CD4-positive, CD25-positive, alpha-beta regulatory T cell (primary cell): ENCODE measurements around the gene CYP46A1. TPM values are rescaled to one million over a fixed set of nuclear protein-coding genes. Genes with fewer than 3 reads are reported as not detected.

Experiments used
- ATAC-seq, 2 donors: fragments of 150-1000 bp; cut with Tn5 transposase; one replicate each; pipeline ENCODE4 v1.10.0; 2021; ENCODE audit warnings: low read depth in 2 of 2, moderate number of reproducible peaks in 2 of 2, moderate library complexity in 1 of 2
- DNase-seq, 3 donors: peaks; one replicate each; pipeline versions ENCODE4 v3.0.0 to v3.0.0-alpha.2; 2012 to 2022; ENCODE audit warnings: mixed read lengths in 1 of 3
- H3K27ac ChIP-seq: one replicate; pipeline ENCODE4 v1.7.0; 2013; ENCODE audit warnings: mild to moderate bottlenecking, low read length; ENCODE audit not compliant: insufficient read depth, poor library complexity, severe bottlenecking
- H3K27me3 ChIP-seq: one replicate; pipeline ENCODE4 v1.7.0; 2013; ENCODE audit warnings: low read length; ENCODE audit not compliant: control insufficient read depth, insufficient read depth
- H3K36me3 ChIP-seq: one replicate; pipeline ENCODE4 v1.7.0; 2013; ENCODE audit warnings: mild to moderate bottlenecking, low read length, moderate library complexity; ENCODE audit not compliant: control insufficient read depth, insufficient read depth
- H3K4me1 ChIP-seq: 2 replicates; pipeline ENCODE4 v1.7.0; 2013; ENCODE audit warnings: mild to moderate bottlenecking, low read length; ENCODE audit not compliant: insufficient read depth, control insufficient read depth, poor library complexity, severe bottlenecking
- H3K4me3 ChIP-seq: one replicate; pipeline ENCODE4 v1.7.0; 2013; ENCODE audit warnings: low read depth, mild to moderate bottlenecking, low read length, moderate library complexity
- H3K9me3 ChIP-seq, 2 experiments: 1 replicate in 1 of 2; 2 replicates in 1 of 2; pipeline ENCODE4 v1.7.0; 2013; ENCODE audit warnings: low read length in 2 of 2, mild to moderate bottlenecking in 1 of 2, moderate library complexity in 1 of 2; ENCODE audit not compliant: control insufficient read depth in 2 of 2
- H3K27ac Mint-ChIP-seq, 3 donors: one replicate each; pipeline ENCODE4 v1.8.0; 2020 to 2022; ENCODE audit warnings: mild to moderate bottlenecking in 3 of 3, mixed read lengths in 3 of 3, moderate library complexity in 2 of 3
- H3K27me3 Mint-ChIP-seq: one replicate; pipeline ENCODE4 v1.8.0; 2022; ENCODE audit warnings: mild to moderate bottlenecking, mixed read lengths
- H3K36me3 Mint-ChIP-seq: one replicate; pipeline ENCODE4 v1.8.0; 2020; ENCODE audit warnings: mixed read lengths
- H3K4me1 Mint-ChIP-seq, 4 donors: one replicate each; pipeline ENCODE4 v1.8.0; 2020 to 2022; ENCODE audit warnings: mixed read lengths in 4 of 4, mild to moderate bottlenecking in 1 of 4
- H3K4me3 Mint-ChIP-seq, 4 donors: one replicate each; pipeline ENCODE4 v1.8.0; 2020 to 2022; ENCODE audit warnings: mild to moderate bottlenecking in 4 of 4, mixed read lengths in 4 of 4, moderate library complexity in 3 of 4
- H3K9me3 Mint-ChIP-seq, 7 donors: one replicate each; pipeline ENCODE4 v1.8.0; 2020 to 2022; ENCODE audit warnings: mixed read lengths in 7 of 7, mild to moderate bottlenecking in 3 of 7, moderate library complexity in 2 of 7
- polyA plus RNA-seq, 4 donors: library from polyadenylated mRNA; unstranded; fragments of 300-500 nt; fragmentation: Illumina TruSeq; gene quantifications; one replicate each; pipeline ENCODE4 v1.2.3, GENCODE V29; 2021
- total RNA-seq: library from RNA; stranded (reverse); gene quantifications from one replicate; pipeline ENCODE4 v1.2.3, GENCODE V29; 2022

The CYP46A1 gene
- total and polyA plus RNA-seq, 5 donors from 2014 or later: not detected

- no peaks in the 10 kb centered on the region for H3K36me3 ChIP-seq
- no peaks in the 10 kb centered on the region for H3K9me3 ChIP-seq
- H3K27ac ChIP-seq: no peak overlapping the region
- ATAC-seq: no peak
- Mint-ChIP-seq H3K9me3 (no peaks in the 10 kb centered on the region), H3K36me3 (no peaks in the 10 kb centered on the region), H3K4me1 (peaks cover 2 to 19% (median 10%) of the 10 kb centered on the region in 4 donors), H3K27me3 (peaks cover 35% of the 10 kb centered on the region), H3K4me3 (peak overlapping the region in 1 of 4 donors; percentile 34), H3K27ac (no peak overlapping the region)
- DNase-seq: no peak
- H3K4me3 ChIP-seq: no peak overlapping the region
- peaks cover 13% of the 10 kb centered on the region for H3K4me1 ChIP-seq
- H3K27me3 ChIP-seq: peaks cover 5% of the 10 kb centered on the region
Measured at GRCh38 chr14:99688629-99689028, 4.5 kb downstream of the CYP46A1 start.

GRCh38 chr14:99689266-99690236 is 5.5 kb downstream of the CYP46A1 start:
- H3K4me3 Mint-ChIP-seq: peak overlapping the region in 1 of 4 donors; percentile 0
- Histone ChIP-seq H3K4me1 (peaks cover 8% of the 10 kb centered on the region), H3K9me3 (no peaks in the 10 kb centered on the region), H3K27me3 (peaks cover 5% of the 10 kb centered on the region), H3K4me3 (no peak overlapping the region), H3K27ac (no peak overlapping the region), H3K36me3 (no peaks in the 10 kb centered on the region)
- ATAC-seq (no peak), DNase-seq (no peak)
- H3K27me3 Mint-ChIP-seq: peaks cover 37% of the 10 kb centered on the region
- H3K4me1 Mint-ChIP-seq: peaks cover 2 to 16% (median 9%) of the 10 kb centered on the region in 4 donors
- H3K9me3 Mint-ChIP-seq: no peaks in the 10 kb centered on the region
- H3K36me3 Mint-ChIP-seq: no peaks in the 10 kb centered on the region
- H3K27ac Mint-ChIP-seq: no peak overlapping the region

GRCh38 chr14:99690636-99691035 is 6.5 kb downstream of the CYP46A1 start:
- DNase-seq (no peak), ATAC-seq (no peak)
- Mint-ChIP-seq H3K4me3 (peak overlapping the region in 1 of 4 donors; percentile 42), H3K4me1 (peaks cover 2 to 12% (median 9%) of the 10 kb centered on the region in 4 donors), H3K27me3 (peaks cover 40% of the 10 kb centered on the region), H3K9me3 (no peaks in the 10 kb centered on the region), H3K27ac (no peak overlapping the region), H3K36me3 (no peaks in the 10 kb centered on the region)
- Histone ChIP-seq H3K4me1 (peaks cover 5% of the 10 kb centered on the region), H3K36me3 (no peaks in the 10 kb centered on the region), H3K4me3 (no peak overlapping the region), H3K27ac (no peak overlapping the region), H3K27me3 (peaks cover 8% of the 10 kb centered on the region), H3K9me3 (no peaks in the 10 kb centered on the region)

- H3K27me3 ChIP-seq: peaks cover 8% of the 10 kb centered on the region
- H3K27ac ChIP-seq: no peak overlapping the region
- Mint-ChIP-seq H3K27ac (no peak overlapping the region), H3K27me3 (peaks cover 37% of the 10 kb centered on the region), H3K36me3 (no peaks in the 10 kb centered on the region), H3K4me1 (peaks cover 2 to 11% (median 8%) of the 10 kb centered on the region in 4 donors), H3K9me3 (peaks cover 0 to 2% (median 0%) of the 10 kb centered on the region in 7 donors), H3K4me3 (peak overlapping the region in 1 of 4 donors; percentile 42)
- H3K4me3 ChIP-seq: no peak overlapping the region
- H3K9me3 ChIP-seq: no peaks in the 10 kb centered on the region
- DNase-seq (no peak), ATAC-seq (no peak)
- H3K4me1 ChIP-seq: peaks cover 5% of the 10 kb centered on the region
- no peaks in the 10 kb centered on the region for H3K36me3 ChIP-seq
Measured at GRCh38 chr14:99691111-99691885, 7.2 kb downstream of the CYP46A1 start.

- H3K27me3 ChIP-seq: peaks cover 19% of the 10 kb centered on the region
- Mint-ChIP-seq H3K27me3 (peaks cover 24% of the 10 kb centered on the region), H3K4me1 (peaks cover 0 to 4% (median 1%) of the 10 kb centered on the region in 4 donors), H3K9me3 (peaks cover 0 to 2% (median 0%) of the 10 kb centered on the region in 7 donors), H3K4me3 (no peak overlapping the region), H3K27ac (no peak overlapping the region), H3K36me3 (no peaks in the 10 kb centered on the region)
- no peaks in the 10 kb centered on the region for H3K4me1 ChIP-seq
- DNase-seq (no peak), ATAC-seq (no peak)
- H3K36me3 ChIP-seq: no peaks in the 10 kb centered on the region
- H3K9me3 ChIP-seq: no peaks in the 10 kb centered on the region
- H3K4me3 ChIP-seq: no peak overlapping the region
- H3K27ac ChIP-seq: no peak overlapping the region
Measured at GRCh38 chr14:99693918-99694317, 9.8 kb downstream of the CYP46A1 start.

GRCh38 chr14:99696929-99697328 is 12.8 kb downstream of the CYP46A1 start:
- Mint-ChIP-seq H3K27me3 (peaks cover 23% of the 10 kb centered on the region), H3K9me3 (peaks cover 0 to 4% (median under 1%) of the 10 kb centered on the region in 7 donors)
- no peak for ATAC-seq

GRCh38 chr14:99698236-99698635 is 14.1 kb downstream of the CYP46A1 start:
- no peak for DNase-seq

More at GRCh38 chr14:99696929-99697328, 12.8 kb downstream of the CYP46A1 start:
- no peak overlapping the region for H3K4me3 Mint-ChIP-seq
- Histone ChIP-seq H3K4me1 (no peaks in the 10 kb centered on the region), H3K9me3 (peaks cover 0 to under 1% of the 10 kb centered on the region in 2 experiments), H3K4me3 (no peak overlapping the region), H3K27me3 (peaks cover 17% of the 10 kb centered on the region), H3K36me3 (no peaks in the 10 kb centered on the region), H3K27ac (no peak overlapping the region)
- H3K36me3 Mint-ChIP-seq: no peaks in the 10 kb centered on the region
- no peaks in the 10 kb centered on the region for H3K4me1 Mint-ChIP-seq
- DNase-seq: no peak
- H3K27ac Mint-ChIP-seq: no peak overlapping the region

More at GRCh38 chr14:99698236-99698635, 14.1 kb downstream of the CYP46A1 start:
- ATAC-seq: no peak
- no peak overlapping the region for H3K4me3 ChIP-seq
- H3K4me3 Mint-ChIP-seq: no peak overlapping the region
- peaks cover 17% of the 10 kb centered on the region for H3K27me3 ChIP-seq
- H3K9me3 ChIP-seq: peaks cover 5 to 8% of the 10 kb centered on the region in 2 experiments
- peaks cover 3 to 9% (median 5%) of the 10 kb centered on the region in 7 donors for H3K9me3 Mint-ChIP-seq
- no peaks in the 10 kb centered on the region for H3K4me1 ChIP-seq
- H3K27ac ChIP-seq: no peak overlapping the region
- peaks cover 3% of the 10 kb centered on the region for H3K36me3 Mint-ChIP-seq
- no peaks in the 10 kb centered on the region for H3K4me1 Mint-ChIP-seq
- peaks cover 23% of the 10 kb centered on the region for H3K27me3 Mint-ChIP-seq
- H3K27ac Mint-ChIP-seq: no peak overlapping the region
- no peaks in the 10 kb centered on the region for H3K36me3 ChIP-seq
